ENCODE data around the gene GIMAP6.
"Not testable (repeated sequence)": the region's sequence is repeated elsewhere in the genome, so short reads cannot be mapped to it uniquely, and the experiment has no call there.

The GIMAP6 gene

GRCh38 chr7:150645259-150646020, 13.3 kb upstream of the GIMAP6 start:
- no peak for DNase-seq

- no peak for DNase-seq
Measured at GRCh38 chr7:150642926-150643325, 10.7 kb upstream of the GIMAP6 start.

- DNase-seq: no peak
Measured at GRCh38 chr7:150641854-150642253, 9.7 kb upstream of the GIMAP6 start.

DNA sequence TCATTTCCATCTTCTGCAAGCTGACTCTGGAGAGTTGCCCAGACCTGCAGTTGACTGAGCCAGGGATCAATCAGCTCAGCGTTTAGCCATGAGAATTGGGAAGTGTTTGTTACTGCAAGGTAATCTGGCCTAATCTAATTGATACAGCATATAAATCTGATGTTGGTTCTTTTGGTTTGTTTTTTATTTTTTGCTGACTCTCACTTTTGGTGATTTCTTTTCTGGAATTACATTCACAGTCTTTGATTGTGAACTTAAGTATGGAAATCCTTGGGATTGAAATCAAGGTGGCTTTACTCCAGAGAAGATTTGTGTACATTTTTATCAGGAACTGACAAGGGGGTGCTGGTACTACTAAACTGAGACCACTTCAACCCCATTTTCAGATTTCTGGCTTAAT, 1.7 kb upstream of the GIMAP6 start:
- no peak for DNase-seq

DNA sequence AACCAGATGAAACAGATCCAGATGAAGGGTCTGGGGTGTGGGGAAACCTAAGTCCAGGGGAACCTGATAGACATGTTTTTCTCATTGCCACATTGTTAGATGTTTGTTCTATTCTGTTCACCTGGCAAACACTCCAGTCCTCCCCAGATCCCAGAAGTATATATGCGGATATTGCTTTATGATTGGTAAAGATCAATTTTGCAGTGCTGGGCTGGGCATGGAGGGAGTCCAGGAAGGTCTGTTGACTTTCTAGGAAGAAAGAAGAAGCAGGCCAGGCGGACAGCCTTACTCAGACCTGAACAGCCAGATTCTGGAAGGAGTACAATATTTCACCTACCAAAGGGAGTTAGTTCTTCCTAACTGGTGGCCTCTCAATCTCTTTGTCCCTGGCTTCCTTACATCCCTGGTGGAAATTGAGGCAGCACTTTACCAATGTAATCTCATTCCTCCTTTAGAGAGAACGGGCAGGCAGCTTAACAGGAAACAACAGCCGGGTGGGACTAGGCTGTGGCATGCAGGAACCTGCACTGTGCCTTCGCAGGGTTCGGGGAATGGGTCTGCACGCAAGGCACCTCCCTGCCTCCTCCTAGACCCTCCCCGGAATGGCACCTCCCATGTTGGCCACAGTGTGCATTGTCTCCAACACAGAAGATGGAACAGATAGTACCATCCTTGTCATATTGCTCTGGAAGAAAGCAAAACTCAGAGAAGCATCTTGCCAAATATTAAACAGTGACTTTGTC, 930 bp downstream of the GIMAP6 start:
- no peak for DNase-seq

DNA sequence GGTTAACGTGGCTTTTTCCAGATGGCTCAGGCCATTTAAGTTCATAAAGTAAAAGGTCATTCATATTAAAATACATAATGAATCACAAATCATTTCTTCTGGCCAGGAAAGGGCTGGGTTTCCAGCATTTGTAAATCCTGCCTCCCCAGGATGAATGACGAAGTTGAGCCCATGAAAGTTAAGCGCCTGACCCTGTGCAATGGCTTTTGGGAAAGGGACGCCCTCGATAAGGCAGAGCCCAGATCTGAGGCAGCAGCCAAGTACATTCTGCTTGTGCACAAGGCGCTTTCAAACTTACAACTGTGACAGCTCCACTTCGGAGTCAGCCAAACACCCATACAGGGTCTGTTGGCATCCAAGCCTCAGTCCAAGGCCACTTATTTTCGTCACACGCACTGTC, 2.8 kb downstream of the GIMAP6 start:
- no peak for DNase-seq

DNA sequence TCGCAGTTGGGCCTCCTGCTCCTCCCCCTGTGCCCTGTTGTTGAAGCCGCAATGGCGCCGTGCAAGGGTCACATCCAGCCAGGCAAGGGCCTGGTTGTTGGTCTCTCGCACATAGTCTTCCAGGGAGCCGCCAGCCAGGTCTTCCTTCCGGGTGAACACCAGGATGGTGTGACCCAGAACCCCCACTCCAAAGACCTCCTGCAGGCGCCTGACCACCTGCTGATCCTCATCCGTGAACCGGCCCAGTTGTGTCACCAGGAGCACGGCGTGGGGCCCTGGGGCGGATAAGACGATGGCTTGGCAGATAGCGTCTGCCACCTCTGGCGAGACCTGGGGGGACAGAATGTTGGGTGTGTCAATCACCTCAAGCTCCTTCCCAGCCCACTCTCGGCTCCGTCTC, 4.2 kb downstream of the GIMAP6 start:
- no peak for DNase-seq

- DNase-seq: no peak
Measured at GRCh38 chr7:150626696-150627095, 5.5 kb downstream of the GIMAP6 start.

GRCh38 chr7:150621376-150621775, 10.8 kb downstream of the GIMAP6 start:
- DNase-seq: no peak

DNA sequence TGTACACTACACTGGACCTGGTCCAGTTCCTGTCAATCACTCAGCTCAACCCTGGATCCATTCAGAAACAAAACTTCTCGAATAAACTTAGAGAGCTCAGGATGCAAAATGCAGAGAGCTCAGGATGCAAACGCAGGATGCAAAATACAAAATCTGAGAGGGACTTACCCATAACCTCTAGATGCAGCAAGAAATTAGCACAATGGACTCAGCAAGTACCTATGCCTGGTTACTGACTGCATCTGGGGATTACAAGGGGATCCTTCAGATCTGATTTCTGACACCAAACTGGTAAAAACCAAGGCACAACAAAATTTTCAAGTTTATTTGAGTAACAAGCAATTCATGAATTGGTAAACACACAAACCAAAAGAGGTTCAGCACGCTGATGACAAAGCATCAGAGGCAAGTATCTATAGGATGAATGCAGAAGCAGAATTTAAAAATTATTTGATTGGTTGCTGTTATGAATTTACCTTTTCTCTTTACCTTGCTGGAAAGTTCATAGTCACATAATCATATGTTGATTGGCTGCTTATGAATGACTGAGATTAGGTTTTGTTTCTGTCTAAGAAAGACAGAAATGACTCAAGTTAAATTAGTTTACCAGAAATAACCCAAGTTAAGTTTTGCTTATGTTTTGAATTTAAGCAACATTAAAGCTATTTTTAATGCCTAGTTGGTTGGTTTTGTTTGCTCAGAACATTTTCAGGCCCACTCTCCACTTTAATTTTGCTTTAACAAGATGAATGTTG, 11.4 kb downstream of the GIMAP6 start:
- DNase-seq: no peak

GRCh38 chr7:150620061-150620460, 12.1 kb downstream of the GIMAP6 start:
- DNase-seq: no peak

DNA sequence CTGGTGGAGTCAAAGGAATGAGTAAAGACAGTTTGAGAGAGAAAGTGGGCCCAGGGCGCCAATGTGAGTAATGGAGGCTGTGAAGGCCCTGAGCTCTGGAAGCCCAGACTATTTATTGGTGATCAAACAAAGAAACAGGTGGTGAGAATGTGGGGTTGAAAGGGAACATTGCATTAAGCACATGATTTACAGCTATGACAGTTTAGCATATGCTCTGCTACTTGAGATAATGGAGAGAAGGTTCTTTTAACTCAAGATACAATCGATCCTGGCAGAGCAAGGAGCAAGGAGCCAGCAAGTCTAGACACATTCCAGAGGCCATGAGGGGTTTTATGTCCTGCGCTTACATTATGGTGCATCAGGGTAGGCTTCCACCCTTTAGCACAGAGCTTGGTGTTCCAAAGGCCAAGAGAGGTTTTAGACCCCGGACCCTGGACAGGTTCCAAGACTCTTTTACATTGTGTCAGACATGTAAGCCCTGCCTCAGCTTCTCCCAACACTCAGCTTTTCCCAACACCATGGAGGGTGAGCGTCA, 16.9 kb downstream of the GIMAP6 start:
- DNase-seq: not testable (repeated sequence)

DNA sequence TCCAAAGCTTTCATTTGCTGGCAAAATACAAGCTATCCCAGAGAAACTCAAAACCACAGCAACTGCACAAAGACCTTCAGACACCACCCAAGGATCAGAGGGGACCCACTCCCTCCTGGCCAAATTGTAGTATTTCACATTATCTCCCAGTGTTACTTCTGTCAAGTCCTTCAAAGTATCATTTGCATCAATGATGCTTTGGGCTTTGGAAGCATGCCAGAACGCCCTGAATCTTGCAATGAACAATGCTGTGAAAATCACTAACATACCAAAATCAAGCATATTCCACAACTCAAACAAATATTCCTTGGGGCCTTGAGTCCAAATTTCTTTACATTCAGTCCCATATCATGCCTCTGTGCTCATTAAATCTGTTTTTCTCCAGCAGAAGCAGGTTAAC, 17.8 kb downstream of the GIMAP6 start:
- not testable (repeated sequence) for DNase-seq

GRCh38 chr7:150613880-150614279, 18.3 kb downstream of the GIMAP6 start:
- DNase-seq: no peak

GRCh38 chr7:150612925-150613324, 19.3 kb downstream of the GIMAP6 start:
- no peak for DNase-seq

GRCh38 chr7:150610233-150610632, 22.0 kb downstream of the GIMAP6 start:
- no peak for DNase-seq

DNA sequence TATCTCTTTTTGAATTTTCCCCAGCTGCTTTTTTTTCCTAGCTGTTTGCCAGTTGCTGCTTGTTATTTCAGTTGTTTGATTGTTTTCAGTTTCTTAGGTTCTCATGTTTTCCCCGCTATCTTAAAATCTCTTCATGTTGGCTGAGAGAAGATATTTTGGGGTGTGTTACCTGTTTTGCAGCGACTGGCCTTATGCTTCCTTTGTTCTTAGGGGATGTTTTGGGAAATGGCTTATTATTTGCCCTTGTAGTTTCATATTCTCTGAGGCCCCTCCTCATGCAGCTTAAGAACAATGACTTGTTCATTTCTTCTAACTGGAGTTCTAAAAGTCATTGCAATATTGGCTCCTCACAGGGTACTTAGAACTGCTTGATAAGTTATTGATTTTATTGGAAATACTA, 28.6 kb downstream of the GIMAP6 start:
- not testable (repeated sequence) for DNase-seq

DNA sequence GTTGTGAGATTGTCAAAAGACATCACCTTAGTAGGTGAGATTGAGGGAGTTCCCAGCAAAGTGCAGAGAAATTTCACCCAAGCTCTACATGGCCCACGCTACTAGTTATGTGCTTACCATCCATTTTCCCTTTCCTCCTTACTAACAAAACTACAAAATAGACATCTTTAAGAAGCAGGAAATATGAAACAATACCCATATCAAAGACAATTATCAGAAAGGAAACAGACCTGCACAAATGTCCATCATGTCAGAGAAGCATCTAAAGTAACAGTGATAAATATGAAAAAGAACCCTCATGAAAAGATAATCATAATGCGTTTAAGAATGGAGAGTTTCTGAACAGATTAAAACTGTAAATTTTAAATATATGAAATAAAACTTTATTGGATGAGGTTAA, 36.8 kb downstream of the GIMAP6 start:
- no peak for DNase-seq

GRCh38 chr7:150594805-150595204, 37.4 kb downstream of the GIMAP6 start:
- DNase-seq: no peak

DNA sequence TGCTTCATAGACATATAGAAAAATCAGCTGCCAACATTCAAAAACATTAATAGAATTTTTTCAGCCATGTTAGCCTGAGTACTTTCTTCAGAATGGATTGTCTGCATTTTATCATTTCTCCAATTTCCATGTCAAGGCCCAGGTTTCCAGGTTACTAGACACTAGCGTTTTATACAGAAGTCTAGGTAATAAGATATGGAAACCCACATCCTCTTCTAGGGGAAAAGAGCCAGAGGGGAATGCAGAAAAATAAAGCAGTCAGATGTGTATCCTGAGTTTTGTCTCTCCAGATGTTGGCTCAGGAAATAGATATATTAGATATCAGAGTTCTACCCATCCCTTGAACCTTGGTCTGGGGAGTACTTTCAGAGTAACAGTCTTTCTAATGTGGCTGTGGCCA, 44.6 kb downstream of the GIMAP6 start:
- DNase-seq: no peak

DNA sequence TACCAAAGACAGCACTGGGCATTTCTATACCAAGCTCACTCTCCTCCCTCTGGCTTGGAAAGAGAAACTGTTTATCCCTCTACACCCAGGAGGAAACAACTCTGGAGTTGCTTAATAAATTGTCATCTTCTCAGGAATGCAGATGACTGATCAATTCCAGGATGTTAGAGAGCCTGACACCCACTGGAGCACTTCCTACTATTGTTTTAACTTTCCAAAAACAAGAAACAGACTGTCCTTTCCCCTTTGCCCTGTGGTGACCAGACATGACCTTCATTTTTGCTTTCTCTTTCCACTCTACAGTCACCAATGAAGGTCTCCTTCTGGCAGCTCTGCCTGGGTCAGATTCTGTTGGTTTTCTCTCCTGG, 45.4 kb downstream of the GIMAP6 start:
- DNase-seq: no peak

DNA sequence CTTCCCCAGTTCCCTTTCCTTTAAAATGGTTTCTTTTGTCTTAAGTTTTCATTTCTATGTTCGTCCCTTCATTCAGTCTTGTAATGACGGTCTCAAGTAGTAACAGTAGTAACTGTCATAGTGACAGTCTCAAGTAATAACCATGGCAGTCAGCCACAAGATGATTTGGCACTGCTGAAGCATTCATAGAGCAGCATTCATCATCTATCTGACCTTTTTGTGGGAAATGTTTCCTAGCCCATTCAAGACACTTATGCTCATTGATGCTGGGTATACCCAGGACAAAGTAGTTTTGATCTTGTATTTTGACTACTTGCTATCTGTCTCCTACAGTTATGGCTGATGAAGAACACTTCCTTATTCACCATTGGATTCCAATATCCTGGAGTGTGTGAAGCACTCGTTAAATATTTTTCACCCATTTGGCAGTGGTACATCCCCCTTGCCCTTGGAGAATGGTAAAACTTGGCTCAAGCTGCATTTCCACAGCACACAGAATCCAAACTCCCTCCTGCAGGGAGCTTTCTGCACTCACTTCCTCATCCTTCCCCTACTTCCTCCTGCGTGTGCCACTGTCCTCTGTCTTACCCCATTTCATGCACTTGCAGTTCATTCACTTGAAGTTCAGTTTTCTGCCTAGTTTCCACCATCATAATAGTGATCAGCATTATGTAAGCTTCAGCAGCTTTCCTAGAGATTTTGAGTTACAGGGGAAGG, 46.0 kb downstream of the GIMAP6 start:
- no peak for DNase-seq

DNA sequence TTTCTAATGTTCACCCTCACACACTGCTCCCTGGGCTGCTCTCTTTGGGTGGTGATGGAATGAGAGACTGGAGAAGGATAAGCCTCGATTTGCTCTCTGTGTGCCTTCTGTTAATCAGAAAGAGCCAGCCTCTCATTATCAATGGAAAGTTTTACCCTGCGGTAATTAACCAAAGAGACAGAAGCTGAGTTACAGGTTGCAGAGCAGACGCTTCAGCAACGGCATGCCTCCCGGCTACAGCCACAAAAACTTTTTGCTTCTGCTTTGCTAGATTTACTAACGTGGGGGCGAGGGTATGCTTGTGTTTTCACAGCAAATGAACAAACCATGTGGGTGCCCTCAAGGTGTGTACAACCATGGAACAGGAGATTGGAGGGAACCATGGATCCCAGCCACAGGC, 47.0 kb downstream of the GIMAP6 start:
- no peak for DNase-seq
